Gastrocnemius medialis (tissue), 4 donors: ENCODE measurements around the gene GHRL.

Experiments used
- POLR2A ChIP-seq, 2 donors: fragments of 450-650 bp; IDR thresholded peaks; one replicate each; pipeline ENCODE4 v1.6.1; 2017; ENCODE audit warnings: antibody characterized with exemption in 2 of 2, mild to moderate bottlenecking in 2 of 2, moderate library complexity in 2 of 2
- TF ChIP-seq, protein P1 (sequence below), 5 experiments: fragments of 450-650 bp in 3 of 5; fragments of 200-600 bp in 2 of 5; sonication (generic) in 2 of 5; IDR thresholded peaks in 4 of 5; conservative IDR thresholded peaks in 1 of 5; 1 replicate in 4 of 5; 2 replicates in 1 of 5; pipeline ENCODE4 v1.5.1; 2016 to 2019; ENCODE audit warnings: antibody characterized with exemption in 5 of 5, mild to moderate bottlenecking in 3 of 5, moderate library complexity in 3 of 5

DNA sequence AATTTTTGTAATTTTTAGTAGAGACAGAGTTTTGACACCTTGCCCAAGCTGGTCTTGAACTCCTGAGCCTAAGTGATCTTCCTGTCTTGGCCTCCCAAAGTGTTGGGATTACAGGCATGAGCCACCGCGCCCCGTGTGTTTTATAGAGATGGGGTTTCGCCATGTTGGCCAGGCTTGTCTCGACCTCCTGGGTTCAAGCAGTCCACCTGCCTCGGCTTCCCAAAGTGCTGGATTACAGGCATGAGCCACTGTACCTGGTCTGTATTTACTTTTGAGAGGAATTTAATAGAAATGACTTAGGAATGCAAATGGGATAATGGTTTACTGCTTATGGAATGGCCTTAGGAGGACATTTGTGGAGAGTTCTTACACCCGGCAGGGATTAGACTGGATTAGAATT lies 33.7 kb downstream of the GHRL start:
- TF ChIP-seq, protein P1, sequence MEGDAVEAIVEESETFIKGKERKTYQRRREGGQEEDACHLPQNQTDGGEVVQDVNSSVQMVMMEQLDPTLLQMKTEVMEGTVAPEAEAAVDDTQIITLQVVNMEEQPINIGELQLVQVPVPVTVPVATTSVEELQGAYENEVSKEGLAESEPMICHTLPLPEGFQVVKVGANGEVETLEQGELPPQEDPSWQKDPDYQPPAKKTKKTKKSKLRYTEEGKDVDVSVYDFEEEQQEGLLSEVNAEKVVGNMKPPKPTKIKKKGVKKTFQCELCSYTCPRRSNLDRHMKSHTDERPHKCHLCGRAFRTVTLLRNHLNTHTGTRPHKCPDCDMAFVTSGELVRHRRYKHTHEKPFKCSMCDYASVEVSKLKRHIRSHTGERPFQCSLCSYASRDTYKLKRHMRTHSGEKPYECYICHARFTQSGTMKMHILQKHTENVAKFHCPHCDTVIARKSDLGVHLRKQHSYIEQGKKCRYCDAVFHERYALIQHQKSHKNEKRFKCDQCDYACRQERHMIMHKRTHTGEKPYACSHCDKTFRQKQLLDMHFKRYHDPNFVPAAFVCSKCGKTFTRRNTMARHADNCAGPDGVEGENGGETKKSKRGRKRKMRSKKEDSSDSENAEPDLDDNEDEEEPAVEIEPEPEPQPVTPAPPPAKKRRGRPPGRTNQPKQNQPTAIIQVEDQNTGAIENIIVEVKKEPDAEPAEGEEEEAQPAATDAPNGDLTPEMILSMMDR (IDR thresholded peaks at IDR 0.05 in 4 of 5, conservative IDR thresholded peaks at IDR 0.05 in 1 of 5): no peak
- TF ChIP-seq POLR2A (IDR thresholded peaks at IDR 0.05): no peak
